HCT116 (cell line): ENCODE data around the gene RPS13. TPM values are rescaled to one million over a fixed set of nuclear protein-coding genes. Genes with fewer than 3 reads are reported as not detected.

Source experiments
- ATAC-seq: fragments of 200-7000 bp; cut with Tn5 transposase; 2 replicates; pipeline ENCODE4 v1.9.1; 2020; ENCODE audit warnings: mild to moderate bottlenecking, moderate library complexity
- BruUV-seq: library from RNA; stranded (reverse); fragments of 400-500 nt; replicated peaks from 2 replicates; lab custom pipeline; 2021; lab: Mats Ljungman, UMichigan
- CTCF ChIA-PET: fragments of 300-600 bp; sonication (Branson Sonifier 250); formaldehyde crosslinking; loops from one replicate; lab custom pipeline; 2021; ENCODE audit warnings: antibody characterized with exemption; lab: Charles Lee
- POLR2A ChIA-PET: fragments of 300-600, 350-600 bp; sonication (Branson Sonifier 250); formaldehyde crosslinking; loops from one replicate; lab custom pipeline; 2021; ENCODE audit warnings: antibody characterized with exemption; lab: Charles Lee
- RAD21 ChIA-PET, 2 experiments: fragments of 300-600 bp; sonication (Branson Sonifier 250); formaldehyde crosslinking; loops; one replicate each; lab custom pipeline; 2023; ENCODE audit warnings: low total read pairs in 2 of 2; ENCODE audit not compliant: uncharacterized antibody in 2 of 2, unreplicated experiment in 2 of 2, low non-redundant PET in 1 of 2; lab: Charles Lee
- DNase-seq: peaks from one replicate; pipeline ENCODE4 v3.0.0-alpha.2; 2010; ENCODE audit warnings: low read depth, low spot score
- H2AFZ ChIP-seq: fragments of 200-600 bp; shearing (Covaris generic), sonication (generic); 2 replicates; pipeline ENCODE4 v1.6.1; 2017; ENCODE audit warnings: low read depth, mixed run types, mixed read lengths, antibody characterized with exemption, low read length; ENCODE audit not compliant: poor library complexity, severe bottlenecking
- H3K27ac ChIP-seq: 2 replicates; pipeline ENCODE4 v1.5.1; 2012; ENCODE audit warnings: low read depth, low read length
- H3K27me3 ChIP-seq: fragments of 200-600 bp; sonication (generic); 2 replicates; pipeline ENCODE4 v1.6.1; 2016; ENCODE audit warnings: mixed run types, low read length, mixed read lengths; ENCODE audit not compliant: insufficient read depth
- H3K36me3 ChIP-seq, 2 experiments: fragments of 200-500 bp in 1 of 2; fragments of 200-600 bp in 1 of 2; sonication (Bioruptor generic) in 1 of 2; sonication (generic) in 1 of 2; 2 replicates each; pipeline versions ENCODE4 v1.5.1 to v1.6.1; 2014 to 2016; ENCODE audit warnings: low read length in 2 of 2, inconsistent platforms in 1 of 2, mixed read lengths in 1 of 2, mixed run types in 1 of 2; ENCODE audit not compliant: insufficient read depth in 2 of 2, control insufficient read depth in 1 of 2
- H3K4me1 ChIP-seq, 2 experiments: fragments of 200-600 bp in 1 of 2; sonication (generic) in 1 of 2; 2 replicates each; pipeline versions ENCODE4 v1.5.1 to v1.6.1; 2012 to 2017; ENCODE audit warnings: low read length in 2 of 2, inconsistent platforms in 1 of 2, mild to moderate bottlenecking in 1 of 2, mixed read lengths in 1 of 2, mixed run types in 1 of 2, moderate library complexity in 1 of 2; ENCODE audit not compliant: insufficient read depth in 2 of 2, control insufficient read depth in 1 of 2
- H3K4me2 ChIP-seq: fragments of 200-600 bp; sonication (generic); 2 replicates; pipeline ENCODE4 v1.6.1; 2017; ENCODE audit warnings: mixed run types, low read length, mixed read lengths
- H3K4me3 ChIP-seq, 2 experiments: fragments of 200-600 bp in 1 of 2; sonication (generic) in 1 of 2; replicated peaks in 1 of 2; 2 replicates each; pipeline ENCODE4 v1.5.1; 2011 to 2016; ENCODE audit warnings: low read length in 2 of 2, control low read depth in 1 of 2, low read depth in 1 of 2, mild to moderate bottlenecking in 1 of 2, mixed read lengths in 1 of 2, mixed run types in 1 of 2
- H3K79me2 ChIP-seq: fragments of 200-600 bp; sonication (generic); 2 replicates; pipeline ENCODE4 v1.6.1; 2017; ENCODE audit warnings: mild to moderate bottlenecking, mixed run types, low read length, moderate library complexity, mixed read lengths; ENCODE audit not compliant: insufficient read depth
- H3K9ac ChIP-seq: fragments of 200-600 bp; sonication (generic); 2 replicates; pipeline ENCODE4 v1.6.1; 2016; ENCODE audit warnings: low read length, mixed read lengths
- H3K9me2 ChIP-seq: fragments of 200-600 bp; sonication (generic), shearing (Covaris generic); 2 replicates; pipeline ENCODE4 v1.6.1; 2017; ENCODE audit warnings: mixed run types, mild to moderate bottlenecking, moderate library complexity; ENCODE audit not compliant: insufficient read depth
- H3K9me3 ChIP-seq, 2 experiments: fragments of 200-500 bp in 1 of 2; fragments of 200-600 bp in 1 of 2; sonication (Bioruptor generic) in 1 of 2; sonication (generic) in 1 of 2; 2 replicates each; pipeline ENCODE4 v1.6.1; 2014 to 2017; ENCODE audit warnings: low read length in 2 of 2, mixed read lengths in 2 of 2, inconsistent platforms in 1 of 2, low read depth in 1 of 2, mild to moderate bottlenecking in 1 of 2, mixed run types in 1 of 2, moderate library complexity in 1 of 2; ENCODE audit not compliant: control insufficient read depth in 1 of 2, insufficient read depth in 1 of 2
- H4K20me1 ChIP-seq: fragments of 200-600 bp; sonication (generic), shearing (Covaris generic); 2 replicates; pipeline ENCODE4 v1.6.1; 2017; ENCODE audit warnings: mixed run types, mild to moderate bottlenecking, moderate library complexity; ENCODE audit not compliant: insufficient read depth
- CBX3 ChIP-seq: IDR thresholded peaks from 2 replicates; pipeline ENCODE4 v1.6.1; 2012; ENCODE audit warnings: low read depth
- CEBPB ChIP-seq: IDR thresholded peaks from 2 replicates; pipeline ENCODE4 v1.6.1; 2012; ENCODE audit warnings: low read depth
- EGR1 ChIP-seq: IDR thresholded peaks from 2 replicates; pipeline ENCODE4 v1.6.1; 2012; ENCODE audit warnings: low read depth
- ELF1 ChIP-seq: IDR thresholded peaks from 2 replicates; pipeline ENCODE4 v1.6.1; 2012; ENCODE audit warnings: low read depth, borderline replicate concordance
- EZH2 ChIP-seq: fragments of 200-600 bp; sonication (generic); IDR thresholded peaks from 2 replicates; pipeline ENCODE4 v1.6.1; 2017; ENCODE audit warnings: antibody characterized with exemption, mixed run types
- FOSL1 ChIP-seq: IDR thresholded peaks from 2 replicates; pipeline ENCODE4 v1.6.1; 2012; ENCODE audit warnings: low read depth
- JUND ChIP-seq: IDR thresholded peaks from 2 replicates; pipeline ENCODE4 v1.6.1; 2012
- MAX ChIP-seq: IDR thresholded peaks from 2 replicates; pipeline ENCODE4 v1.6.1; 2012
- POLR2A ChIP-seq: IDR thresholded peaks from 2 replicates; pipeline ENCODE4 v1.7.0; 2011; ENCODE audit warnings: borderline replicate concordance; ENCODE audit not compliant: insufficient read depth, insufficient read length; ENCODE audit errors: extremely low read depth
- POLR2AphosphoS5 ChIP-seq: IDR thresholded peaks from 2 replicates; pipeline ENCODE4 v1.6.1; 2011; ENCODE audit warnings: mild to moderate bottlenecking, low read depth, low read length, moderate library complexity
- REST ChIP-seq: IDR thresholded peaks from 2 replicates; pipeline ENCODE4 v1.6.1; 2012; ENCODE audit warnings: low read depth
- SIN3A ChIP-seq: IDR thresholded peaks from 2 replicates; pipeline ENCODE4 v1.6.1; 2012; ENCODE audit warnings: low read depth
- SRF ChIP-seq: IDR thresholded peaks from 2 replicates; pipeline ENCODE4 v1.6.1; 2012; ENCODE audit warnings: low read depth
- TCF7L2 ChIP-seq: IDR thresholded peaks from 2 replicates; pipeline ENCODE4 v1.7.0; 2011; ENCODE audit warnings: borderline replicate concordance, inconsistent platforms; ENCODE audit not compliant: insufficient read depth, insufficient read length; ENCODE audit errors: extremely low read depth
- YY1 ChIP-seq: IDR thresholded peaks from 2 replicates; pipeline ENCODE4 v1.6.1; 2011; ENCODE audit warnings: low read length, low read depth, moderate library complexity, mild to moderate bottlenecking; ENCODE audit not compliant: insufficient replicate concordance; ENCODE audit errors: extremely low read depth
- ZBTB33 ChIP-seq: IDR thresholded peaks from 2 replicates; pipeline ENCODE4 v1.6.1; 2011; ENCODE audit warnings: mild to moderate bottlenecking, low read length, moderate library complexity; ENCODE audit not compliant: insufficient replicate concordance; ENCODE audit errors: extremely low read depth
- ZFX ChIP-seq: fragments of 450-650 bp; IDR thresholded peaks from 2 replicates; pipeline ENCODE4 v1.6.1; 2017
- ZNF274 ChIP-seq: fragments of 200-500 bp; sonication (Bioruptor generic); IDR thresholded peaks from 2 replicates; pipeline ENCODE4 v1.6.1; 2014; ENCODE audit warnings: mild to moderate bottlenecking, low read depth, low read length, inconsistent platforms
- intact Hi-C: fragments of 100-400 bp; cut with micrococcal nuclease; formaldehyde crosslinking; loops from 2 replicates; pipeline ENCODE4 v1.10.0; 2022
- total RNA-seq: library from RNA; stranded (reverse); gene quantifications from one replicate; pipeline ENCODE4 v1.2.1, GENCODE V29; 2021; ENCODE audit not compliant: unreplicated experiment
- TF ChIP-seq, protein P1 (sequence below), 3 experiments: fragments of 200-600 bp in 1 of 3; sonication (generic) in 1 of 3; IDR thresholded peaks in 2 of 3; conservative IDR thresholded peaks in 1 of 3; 2 replicates each; pipeline ENCODE4 v1.5.1; 2012 to 2017; ENCODE audit warnings: low read depth in 2 of 3, low read length in 2 of 3, antibody characterized with exemption in 1 of 3, borderline replicate concordance in 1 of 3, control low read depth in 1 of 3, mild to moderate bottlenecking in 1 of 3, mixed read lengths in 1 of 3, mixed run types in 1 of 3, moderate library complexity in 1 of 3; ENCODE audit not compliant: insufficient read depth in 1 of 3

The RPS13 gene
- total RNA-seq, 1 experiment from 2014 or later, result 1,312 TPM

DNA sequence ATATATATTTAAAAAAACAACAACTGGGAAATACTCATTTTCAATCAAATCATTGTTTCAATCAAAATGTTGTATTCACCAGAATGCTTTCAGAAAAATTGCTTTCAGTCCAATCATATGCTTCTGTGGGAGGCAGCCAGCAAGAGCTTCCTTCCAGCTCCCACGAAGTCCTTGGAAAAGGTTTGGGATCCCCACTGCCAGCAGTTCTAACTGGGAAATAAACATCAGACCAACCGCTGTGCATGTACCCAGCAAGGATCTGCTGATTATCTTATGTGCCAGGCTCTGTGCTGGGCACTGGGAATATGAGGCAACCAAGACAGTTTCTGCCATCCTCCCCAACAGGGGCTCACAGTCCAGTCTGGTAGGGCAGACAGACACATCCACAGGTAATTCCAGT lies 10.8 kb downstream of the RPS13 start:
- no peak for TF ChIP-seq CEBPB
- no peak for TF ChIP-seq MAX
- no peak for TF ChIP-seq YY1
- TF ChIP-seq REST, result no peak
- TF ChIP-seq ZFX, result no peak
- TF ChIP-seq FOSL1, result no peak
- TF ChIP-seq JUND, result no peak
- no peak for TF ChIP-seq ZNF274
- TF ChIP-seq EGR1, result no peak
- TF ChIP-seq SRF, result no peak
- no peak for TF ChIP-seq SIN3A
- no peak for TF ChIP-seq EZH2
- TF ChIP-seq ZBTB33, result no peak
- TF ChIP-seq ELF1, result no peak
- TF ChIP-seq POLR2A, result no peak
- no peak for TF ChIP-seq CBX3
- no peak for TF ChIP-seq POLR2AphosphoS5
- TF ChIP-seq TCF7L2, result no peak
- TF ChIP-seq, protein P1, sequence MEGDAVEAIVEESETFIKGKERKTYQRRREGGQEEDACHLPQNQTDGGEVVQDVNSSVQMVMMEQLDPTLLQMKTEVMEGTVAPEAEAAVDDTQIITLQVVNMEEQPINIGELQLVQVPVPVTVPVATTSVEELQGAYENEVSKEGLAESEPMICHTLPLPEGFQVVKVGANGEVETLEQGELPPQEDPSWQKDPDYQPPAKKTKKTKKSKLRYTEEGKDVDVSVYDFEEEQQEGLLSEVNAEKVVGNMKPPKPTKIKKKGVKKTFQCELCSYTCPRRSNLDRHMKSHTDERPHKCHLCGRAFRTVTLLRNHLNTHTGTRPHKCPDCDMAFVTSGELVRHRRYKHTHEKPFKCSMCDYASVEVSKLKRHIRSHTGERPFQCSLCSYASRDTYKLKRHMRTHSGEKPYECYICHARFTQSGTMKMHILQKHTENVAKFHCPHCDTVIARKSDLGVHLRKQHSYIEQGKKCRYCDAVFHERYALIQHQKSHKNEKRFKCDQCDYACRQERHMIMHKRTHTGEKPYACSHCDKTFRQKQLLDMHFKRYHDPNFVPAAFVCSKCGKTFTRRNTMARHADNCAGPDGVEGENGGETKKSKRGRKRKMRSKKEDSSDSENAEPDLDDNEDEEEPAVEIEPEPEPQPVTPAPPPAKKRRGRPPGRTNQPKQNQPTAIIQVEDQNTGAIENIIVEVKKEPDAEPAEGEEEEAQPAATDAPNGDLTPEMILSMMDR (IDR thresholded peaks at IDR 0.05 in 2 of 3, conservative IDR thresholded peaks at IDR 0.05 in 1 of 3; ENCODE audit: borderline replicate concordance in 1 of 3, insufficient read depth in 1 of 3, low read depth in 2 of 3, low read length in 2 of 3), result no peak
- intact Hi-C loops, result no loop called here
- Histone ChIP-seq H3K79me2 (no peaks in the 10 kb centered on the region), H3K27ac (no peak overlapping the region), H4K20me1 (0 out of 2 replicates have a peak, but pooled peaks cover 6% of the 10 kb centered on the region), H2AFZ (no peak overlapping the region), H3K9me2 (no peaks in the 10 kb centered on the region), H3K27me3 (no peaks in the 10 kb centered on the region), H3K4me2 (no peak overlapping the region), H3K36me3 (no peaks in the 10 kb centered on the region), H3K4me3 (no peak overlapping the region), H3K9me3 (no peaks in the 10 kb centered on the region), H3K4me1 (no peaks in the 10 kb centered on the region; a peak in 1 of 4 replicates), H3K9ac (no peak overlapping the region)
- ChIA-PET RAD21 (no interaction called here), POLR2A (no interaction called here), CTCF (no interaction called here)
- DNase-seq, result no peak
- no TSS peak for BruUV-seq
- ATAC-seq, result no peak
